Colonic mucosa (tissue), 4 donors: ENCODE measurements around the gene ADCY4. TPM values are rescaled to one million over a fixed set of nuclear protein-coding genes. Genes with fewer than 3 reads are reported as not detected.

Experiments used
- DNase-seq: peaks from one replicate; pipeline ENCODE4 v3.0.0-alpha.2; 2020
- H3K27ac ChIP-seq: fragments of 200-600 bp; one replicate; pipeline ENCODE4 v1.8.0; 2021
- H3K27me3 ChIP-seq: fragments of 200-600 bp; one replicate; pipeline ENCODE4 v1.8.0; 2021
- H3K36me3 ChIP-seq: fragments of 200-600 bp; one replicate; pipeline ENCODE4 v1.8.0; 2021
- H3K4me1 ChIP-seq: fragments of 200-600 bp; one replicate; pipeline ENCODE4 v1.8.0; 2021; ENCODE audit warnings: mild to moderate bottlenecking
- H3K4me3 ChIP-seq: fragments of 200-600 bp; one replicate; pipeline ENCODE4 v1.8.0; 2021
- H3K9ac ChIP-seq, 2 donors: one replicate each; pipeline ENCODE4 v1.7.0; 2013; ENCODE audit warnings: control low read depth in 2 of 2, low read depth in 2 of 2, low read length in 2 of 2
- H3K9me3 ChIP-seq: fragments of 200-600 bp; one replicate; pipeline ENCODE4 v1.8.0; 2021
- CTCF ChIP-seq: fragments of 200-600 bp; IDR thresholded peaks from one replicate; pipeline ENCODE4 v1.8.0; 2022; ENCODE audit warnings: antibody characterized with exemption, mild to moderate bottlenecking
- intact Hi-C: fragments of 100-400 bp; cut with DNase I; formaldehyde crosslinking; loops from one replicate; pipeline ENCODE4 v1.14.1; 2022
- total RNA-seq, 2 donors: library from RNA; stranded (reverse); fragmentation: NEBNext Ultra II Directional in 1 of 2; extraction: Animal tissue kit (Norgen Biotek cat#: 25700) in 1 of 2; gene quantifications; one replicate each; pipeline ENCODE4 v1.2.1, GENCODE V29; 2021
- donor health status: healthy.
- donor health status: DM: no; HTN: no; CAD: no.
- donor health status: DM: no; HTN: no; CAD: no.

Gene ADCY4
- total RNA-seq, 2 donors from 2014 or later, result 6.7 to 10.2 TPM

- Histone ChIP-seq H3K4me1 (peaks cover 13% of the 10 kb centered on the region), H3K36me3 (no peaks in the 10 kb centered on the region), H3K27ac (peak overlapping the region; percentile 62), H3K4me3 (no peak overlapping the region), H3K9me3 (no peaks in the 10 kb centered on the region), H3K9ac (peak overlapping the region in 1 of 2 donors; percentile 27), H3K27me3 (no peaks in the 10 kb centered on the region)
- no peak for TF ChIP-seq CTCF
- intact Hi-C loops, result no loop called here
- DNase-seq, result no peak
Observed at GRCh38 chr14:24313913-24314312, 21.0 kb downstream of the ADCY4 start.

GRCh38 chr14:24312736-24313507 lies 21.9 kb downstream of the ADCY4 start:
- no peak for TF ChIP-seq CTCF
- H3K27ac ChIP-seq, result peak overlapping the region; percentile 62
- intact Hi-C loops, result no loop called here
- H3K4me3 ChIP-seq, result no peak overlapping the region
- H3K9ac ChIP-seq, result peak overlapping the region in 1 of 2 donors; percentile 64
- H3K4me1 ChIP-seq, result peaks cover 13% of the 10 kb centered on the region
- no peaks in the 10 kb centered on the region for H3K36me3 ChIP-seq
- no peak for DNase-seq
- no peaks in the 10 kb centered on the region for H3K27me3 ChIP-seq
- H3K9me3 ChIP-seq, result no peaks in the 10 kb centered on the region

GRCh38 chr14:24311837-24312615 lies 22.8 kb downstream of the ADCY4 start:
- no peak for TF ChIP-seq CTCF

GRCh38 chr14:24310646-24311604 lies 23.9 kb downstream of the ADCY4 start, which contains the start of gene LTB4R:
LTB4R (plus strand) TSS chr14:24311502; CDS start chr14:24315652, 4,150 bp downstream.
- Histone ChIP-seq H3K4me1 (peaks cover 8% of the 10 kb centered on the region), H3K9me3 (no peaks in the 10 kb centered on the region), H3K36me3 (no peaks in the 10 kb centered on the region), H3K27ac (peak within 1 kb of the TSS; percentile 62), H3K27me3 (no peaks in the 10 kb centered on the region), H3K9ac (peak within 1 kb of the TSS; percentile 48 to 82), H3K4me3 (peak within 1 kb of the TSS; percentile 50)
- TF ChIP-seq CTCF, result peak; percentile 35
- intact Hi-C loops, result no loop called here
- peak; percentile 76 for DNase-seq

More at GRCh38 chr14:24311837-24312615, 22.8 kb downstream of the ADCY4 start:
- Histone ChIP-seq H3K27ac (peak overlapping the region; percentile 62), H3K36me3 (no peaks in the 10 kb centered on the region), H3K9ac (peak overlapping the region in 1 of 2 donors; percentile 48), H3K27me3 (no peaks in the 10 kb centered on the region), H3K4me3 (peak overlapping the region; percentile 50), H3K9me3 (no peaks in the 10 kb centered on the region), H3K4me1 (peaks cover 13% of the 10 kb centered on the region)
- intact Hi-C loops, result no loop called here
- DNase-seq, result no peak

GRCh38 chr14:24310265-24310645 lies 24.6 kb downstream of the ADCY4 start:
- Histone ChIP-seq H3K9ac (peak overlapping the region; percentile 46 to 82), H3K9me3 (no peaks in the 10 kb centered on the region), H3K4me1 (peaks cover 8% of the 10 kb centered on the region), H3K4me3 (peak overlapping the region; percentile 50), H3K27ac (peak overlapping the region; percentile 62), H3K27me3 (no peaks in the 10 kb centered on the region), H3K36me3 (peaks cover 2% of the 10 kb centered on the region)
- TF ChIP-seq CTCF, result no peak
- intact Hi-C loops, result no loop called here
- DNase-seq, result peak; percentile 75
